IMR-90 (cell line): ENCODE measurements around the gene SH3TC1. TPM values are rescaled to one million over a fixed set of nuclear protein-coding genes. Genes with fewer than 3 reads are reported as not detected.

Experiments used
- ATAC-seq: fragments of 200-7000 bp; cut with Tn5 transposase; 2 replicates; pipeline ENCODE4 v1.9.1; 2020; ENCODE audit warnings: low read depth, mild to moderate bottlenecking, moderate library complexity
- BruUV-seq: library from RNA; stranded (reverse); fragments of 400-500 nt; replicated peaks from 2 replicates; lab custom pipeline; 2021; lab: Mats Ljungman, UMichigan
- CTCF ChIA-PET: fragments of 300-600 bp; formaldehyde crosslinking; extraction: SDS; loops from one replicate; lab custom pipeline; 2021; ENCODE audit warnings: antibody characterized with exemption; lab: Yijun Ruan, JAX
- POLR2A ChIA-PET: fragments of 300-600 bp; sonication (Branson Sonifier 250); formaldehyde crosslinking; loops from one replicate; lab custom pipeline; 2022; ENCODE audit warnings: antibody characterized with exemption; ENCODE audit not compliant: unreplicated experiment; lab: Charles Lee
- DNase-seq: peaks from one replicate; pipeline ENCODE4 v3.0.0; 2013
- H2AFZ ChIP-seq: replicated peaks from 2 replicates; pipeline ENCODE3; 2013; ENCODE audit warnings: low read length, mild to moderate bottlenecking; ENCODE audit not compliant: poor library complexity
- H2AK5ac ChIP-seq: 2 replicates; pipeline ENCODE4 v1.6.1; 2013; ENCODE audit warnings: low read depth, low read length, inconsistent platforms
- H2AK9ac ChIP-seq: replicated peaks from 2 replicates; pipeline ENCODE3; 2013; ENCODE audit warnings: mild to moderate bottlenecking, low read depth, low read length, moderate library complexity; ENCODE audit not compliant: poor library complexity
- H2BK120ac ChIP-seq: 2 replicates; pipeline ENCODE4 v1.6.1; 2013; ENCODE audit warnings: low read depth, low read length, inconsistent platforms
- H2BK15ac ChIP-seq: 3 replicates; pipeline ENCODE4 v1.6.1; 2013; ENCODE audit warnings: low read depth, low read length, inconsistent platforms
- H2BK20ac ChIP-seq: 2 replicates; pipeline ENCODE4 v1.6.1; 2013; ENCODE audit warnings: low read depth, mild to moderate bottlenecking, inconsistent platforms, low read length, moderate library complexity
- H2BK5ac ChIP-seq: 2 replicates; pipeline ENCODE4 v1.6.1; 2013; ENCODE audit warnings: mild to moderate bottlenecking, low read depth, low read length, inconsistent platforms; ENCODE audit not compliant: poor library complexity, severe bottlenecking
- H3K14ac ChIP-seq: replicated peaks from 2 replicates; pipeline ENCODE4 v1.6.1; 2013; ENCODE audit warnings: low read depth, low read length, inconsistent platforms
- H3K18ac ChIP-seq: 2 replicates; pipeline ENCODE4 v1.6.1; 2013; ENCODE audit warnings: low read depth, low read length, control low read depth
- H3K23ac ChIP-seq: 2 replicates; pipeline ENCODE4 v1.6.1; 2013; ENCODE audit warnings: low read depth, low read length, inconsistent platforms
- H3K27ac ChIP-seq: 2 replicates; pipeline ENCODE4 v1.5.1; 2013; ENCODE audit warnings: mild to moderate bottlenecking, control low read depth, low read length; ENCODE audit not compliant: insufficient read depth
- H3K27me3 ChIP-seq: 2 replicates; pipeline ENCODE4 v1.6.1; 2013; ENCODE audit warnings: low read length; ENCODE audit not compliant: control insufficient read depth, insufficient read depth
- H3K36me3 ChIP-seq: 2 replicates; pipeline ENCODE4 v1.6.1; 2013; ENCODE audit warnings: low read length, mixed read lengths; ENCODE audit not compliant: control insufficient read depth, insufficient read depth
- H3K4ac ChIP-seq: 2 replicates; pipeline ENCODE4 v1.6.1; 2013; ENCODE audit warnings: low read depth, low read length, inconsistent platforms
- H3K4me1 ChIP-seq: 2 replicates; pipeline ENCODE4 v1.6.1; 2013; ENCODE audit warnings: low read length, mixed read lengths; ENCODE audit not compliant: control insufficient read depth, insufficient read depth
- H3K4me2 ChIP-seq: 2 replicates; pipeline ENCODE4 v1.6.1; 2013; ENCODE audit warnings: low read depth, mild to moderate bottlenecking, control low read depth, low read length, moderate library complexity
- H3K4me3 ChIP-seq: 2 replicates; pipeline ENCODE4 v1.5.1; 2013; ENCODE audit warnings: low read depth, mild to moderate bottlenecking, control low read depth, low read length, moderate library complexity; ENCODE audit not compliant: insufficient read depth
- H3K56ac ChIP-seq: 2 replicates; pipeline ENCODE4 v1.6.1; 2013; ENCODE audit warnings: low read length, inconsistent platforms; ENCODE audit not compliant: insufficient read depth; ENCODE audit errors: extremely low read depth
- H3K79me1 ChIP-seq, 2 experiments: 2 replicates each; pipeline ENCODE4 v1.6.1; 2013; ENCODE audit warnings: low read length in 2 of 2, inconsistent platforms in 1 of 2, low read depth in 1 of 2
- H3K9ac ChIP-seq: 2 replicates; pipeline ENCODE4 v1.6.1; 2013; ENCODE audit warnings: low read depth, low read length, control low read depth
- H3K9me1 ChIP-seq: 2 replicates; pipeline ENCODE4 v1.6.1; 2013; ENCODE audit warnings: low read length, inconsistent platforms; ENCODE audit not compliant: insufficient read depth
- H3K9me3 ChIP-seq: 2 replicates; pipeline ENCODE4 v1.6.1; 2013; ENCODE audit warnings: low read length; ENCODE audit not compliant: control insufficient read depth, insufficient read depth
- H4K20me1 ChIP-seq: 2 replicates; pipeline ENCODE4 v1.6.1; 2013; ENCODE audit warnings: low read length, inconsistent platforms; ENCODE audit not compliant: insufficient read depth
- H4K5ac ChIP-seq: 2 replicates; pipeline ENCODE4 v1.6.1; 2013; ENCODE audit warnings: mild to moderate bottlenecking, low read depth, low read length, control low read depth
- H4K8ac ChIP-seq, 2 experiments: 2 replicates each; pipeline ENCODE4 v1.6.1; 2013; ENCODE audit warnings: low read depth in 2 of 2, low read length in 2 of 2, control low read depth in 1 of 2, inconsistent platforms in 1 of 2
- H4K91ac ChIP-seq: 2 replicates; pipeline ENCODE4 v1.6.1; 2013; ENCODE audit warnings: low read depth, low read length, inconsistent platforms; ENCODE audit not compliant: insufficient read depth
- MAFK ChIP-seq: IDR thresholded peaks from 2 replicates; pipeline ENCODE4 v1.6.1; 2012; ENCODE audit warnings: low read depth, low read length, improper control_type of control experiment
- MAZ ChIP-seq: IDR thresholded peaks from 2 replicates; pipeline ENCODE4 v1.6.1; 2012; ENCODE audit warnings: low read depth, mild to moderate bottlenecking, low read length, improper control_type of control experiment, moderate library complexity, borderline replicate concordance
- RFX5 ChIP-seq: IDR thresholded peaks from 2 replicates; pipeline ENCODE4 v1.8.0; 2012; ENCODE audit warnings: low read depth, mild to moderate bottlenecking, low read length, moderate library complexity
- WGBS, 2 experiments: methylation state at CpG; one replicate each; pipeline versions ENCODE4 v1.1.5 to v1.1.7; 2013; ENCODE audit warnings: missing lambda C conversion rate in 2 of 2; ENCODE audit not compliant: insufficient read length in 1 of 2; ENCODE audit errors: extremely low coverage in 2 of 2; 5-methylcytosine and 5-hydroxymethylcytosine counted together
- dilution Hi-C: fragments of 300-500 bp; cut with HindIII; formaldehyde crosslinking; loops from one replicate; pipeline ENCODE4 v1.14.3; 2018; ENCODE audit warnings: low sequenced_read_pairs; ENCODE audit not compliant: unreplicated experiment
- in situ Hi-C: fragments of 300-500 bp; cut with MboI; formaldehyde crosslinking; loops from 3 replicates; pipeline ENCODE4 v1.14.3; 2019; ENCODE audit warnings: low sequenced_read_pairs, inconsistent platforms, mixed read lengths
- intact Hi-C: fragments of 100-400 bp; cut with micrococcal nuclease; formaldehyde crosslinking; loops from 2 replicates; pipeline ENCODE4 v1.10.0; 2022
- polyA plus RNA-seq, 3 experiments: library from polyadenylated mRNA; depleted of rRNA; stranded (reverse); fragments of >200 nt; gene quantifications; 2 replicates each; pipeline ENCODE4 v1.2.3, GENCODE V29; 2012; ENCODE audit warnings: low replicate concordance in 1 of 3
- total RNA-seq: library from RNA; depleted of rRNA; stranded (reverse); fragments of >200 nt; gene quantifications from 2 replicates; pipeline ENCODE4 v1.2.3, GENCODE V29; 2012

SH3TC1 gene
- total and polyA plus RNA-seq, 2 of the 4 experiments (the other 2 are of a cell fraction) = 1.6 to 2.2 TPM

- ChIA-PET CTCF (no interaction called here), POLR2A (no interaction called here)
- Histone ChIP-seq H3K9ac (no peak overlapping the region), H4K5ac (no peak overlapping the region), H3K14ac (no peak overlapping the region), H2AK9ac (no peak overlapping the region), H3K9me1 (no peaks in the 10 kb centered on the region; the same call in none of the 2 replicates), H2AK5ac (no peak overlapping the region), H3K56ac (no peak overlapping the region), H3K4me1 (peaks cover 8% of the 10 kb centered on the region), H4K20me1 (peaks cover 1% of the 10 kb centered on the region), H2AFZ (no peak overlapping the region), H3K27me3 (peaks cover 6% of the 10 kb centered on the region; the same call in 1 of the 2 replicates), H4K8ac (no peak overlapping the region), H3K36me3 (no peaks in the 10 kb centered on the region), H3K18ac (no peak overlapping the region), H3K4ac (peak overlapping the region; percentile 22; the same call in 1 of the 2 replicates), H2BK120ac (no peak overlapping the region; the same call in 1 of the 2 replicates), H2BK20ac (no peak overlapping the region), H3K9me3 (no peaks in the 10 kb centered on the region), H3K27ac (no peak overlapping the region), H2BK5ac (no peak overlapping the region), H3K4me3 (no peak overlapping the region), H3K4me2 (no peak overlapping the region), H3K23ac (no peak overlapping the region), H4K91ac (no peak overlapping the region), H2BK15ac (no peak overlapping the region), H3K79me1 (no peaks in the 10 kb centered on the region)
- dilution Hi-C loops (no loop called here), intact Hi-C loops (no loop called here), in situ Hi-C loops (no loop called here)
- DNase-seq (peak; percentile 43), ATAC-seq (no peak)
- BruUV-seq = no TSS peak
- no peak for TF ChIP-seq MAFK
- no peak for TF ChIP-seq RFX5
- TF ChIP-seq MAZ = 0 out of 2 replicates have a peak, but pooled peaks have one; percentile 15
- 42% methylated on average over 5 of the region's 14 CpGs; no CpG with 5 or more reads in 1 of the 2 experiments for WGBS, 2 experiments
These were observed 56.8 kb downstream of the SH3TC1 start for GRCh38 chr4:8255698-8256441.
